ENCODE data around the gene NTF4.

- no peak for TF ChIP-seq CTCF (IDR thresholded peaks at IDR 0.05)
- TF ChIP-seq POLR2A (IDR thresholded peaks at IDR 0.05) = no peak
These were observed 26.9 kb upstream of the NTF4 start for GRCh38 chr19:49091391-49092038.

Measured in thyroid gland (tissue), 4 donors.